WERI-Rb-1 (cell line): ENCODE measurements around the gene SCN2B.

Experiments
- DNase-seq: peaks from one replicate; pipeline ENCODE4 v3.0.0-alpha.2; 2020
- H3K27ac ChIP-seq: fragments of 250-450 bp; sonication (Bioruptor Pico); 2 replicates; pipeline ENCODE4 v1.5.1; 2020; ENCODE audit warnings: mild to moderate bottlenecking, moderate library complexity
- H3K27me3 ChIP-seq: fragments of 250-450 bp; sonication (Bioruptor Pico); 2 replicates; pipeline ENCODE4 v1.5.1; 2021; ENCODE audit warnings: mild to moderate bottlenecking, low read depth, moderate library complexity; ENCODE audit not compliant: insufficient read depth, severe bottlenecking
- H3K36me3 ChIP-seq: fragments of 250-450 bp; sonication (Bioruptor Pico); 2 replicates; pipeline ENCODE4 v1.5.1; 2020; ENCODE audit warnings: mild to moderate bottlenecking, moderate library complexity
- H3K4me3 ChIP-seq: 2 replicates; pipeline ENCODE4 v1.5.1; 2011; ENCODE audit warnings: low read depth, mild to moderate bottlenecking, control low read depth, low read length
- H3K9me3 ChIP-seq: fragments of 250-450 bp; sonication (Bioruptor Pico); 2 replicates; pipeline ENCODE4 v1.5.1; 2021; ENCODE audit warnings: mild to moderate bottlenecking, moderate library complexity; ENCODE audit not compliant: severe bottlenecking
- CTCF ChIP-seq: IDR thresholded peaks from 2 replicates; pipeline ENCODE4 v1.5.1; 2011; ENCODE audit warnings: low read depth, mild to moderate bottlenecking, control low read depth, inconsistent platforms, low read length

SCN2B gene

GRCh38 chr11:118212131-118212725 is 35.8 kb upstream of the SCN2B start:
- Histone ChIP-seq H3K4me3 (no peak overlapping the region), H3K27ac (no peak overlapping the region), H3K27me3 (no peaks in the 10 kb centered on the region), H3K36me3 (no peaks in the 10 kb centered on the region), H3K9me3 (no peaks in the 10 kb centered on the region)
- TF ChIP-seq CTCF, result no peak
- no peak for DNase-seq

GRCh38 chr11:118211006-118211405 is 34.6 kb upstream of the SCN2B start:
- no peak for TF ChIP-seq CTCF
- Histone ChIP-seq H3K4me3 (no peak overlapping the region), H3K36me3 (no peaks in the 10 kb centered on the region), H3K27ac (no peak overlapping the region), H3K27me3 (no peaks in the 10 kb centered on the region), H3K9me3 (no peaks in the 10 kb centered on the region)
- no peak for DNase-seq

GRCh38 chr11:118210323-118210722 is 33.9 kb upstream of the SCN2B start:
- DNase-seq, result no peak
- Histone ChIP-seq H3K27me3 (no peaks in the 10 kb centered on the region), H3K4me3 (no peak overlapping the region), H3K36me3 (no peaks in the 10 kb centered on the region), H3K27ac (no peak overlapping the region), H3K9me3 (no peaks in the 10 kb centered on the region)
- TF ChIP-seq CTCF, result no peak

GRCh38 chr11:118209033-118209432 is 32.6 kb upstream of the SCN2B start:
- no peak for TF ChIP-seq CTCF
- DNase-seq, result no peak
- H3K9me3 ChIP-seq, result no peaks in the 10 kb centered on the region
- no peak overlapping the region for H3K27ac ChIP-seq
- H3K4me3 ChIP-seq, result no peak overlapping the region
- H3K36me3 ChIP-seq, result no peaks in the 10 kb centered on the region
- no peaks in the 10 kb centered on the region for H3K27me3 ChIP-seq

GRCh38 chr11:118207079-118207478 is 30.6 kb upstream of the SCN2B start:
- Histone ChIP-seq H3K27ac (no peak overlapping the region), H3K27me3 (no peaks in the 10 kb centered on the region), H3K4me3 (no peak overlapping the region), H3K9me3 (no peaks in the 10 kb centered on the region), H3K36me3 (no peaks in the 10 kb centered on the region)
- no peak for DNase-seq
- TF ChIP-seq CTCF, result no peak

GRCh38 chr11:118206391-118207031 is 30.1 kb upstream of the SCN2B start:
- H3K27ac ChIP-seq, result no peak overlapping the region
- H3K27me3 ChIP-seq, result no peaks in the 10 kb centered on the region

More at GRCh38 chr11:118206391-118207031, 30.1 kb upstream of the SCN2B start:
- H3K9me3 ChIP-seq, result no peaks in the 10 kb centered on the region
- TF ChIP-seq CTCF, result no peak
- no peak for DNase-seq
- no peaks in the 10 kb centered on the region for H3K36me3 ChIP-seq
- no peak overlapping the region for H3K4me3 ChIP-seq
